Uterus (tissue), 2 donors: ENCODE data around the gene LGALS14.

ENCODE experiments used
- POLR2A ChIP-seq, 2 donors: fragments of 450-650 bp; IDR thresholded peaks; one replicate each; pipeline ENCODE4 v1.6.1; 2016; ENCODE audit warnings: antibody characterized with exemption in 2 of 2, mild to moderate bottlenecking in 1 of 2, moderate library complexity in 1 of 2
- TF ChIP-seq, protein P1 (sequence below), 4 experiments: fragments of 200-600 bp in 2 of 4; fragments of 450-650 bp in 2 of 4; sonication (generic) in 2 of 4; IDR thresholded peaks; one replicate each; pipeline ENCODE4 v1.5.1; 2016 to 2019; ENCODE audit warnings: antibody characterized with exemption in 4 of 4, mild to moderate bottlenecking in 2 of 4, moderate library complexity in 1 of 4

DNA sequence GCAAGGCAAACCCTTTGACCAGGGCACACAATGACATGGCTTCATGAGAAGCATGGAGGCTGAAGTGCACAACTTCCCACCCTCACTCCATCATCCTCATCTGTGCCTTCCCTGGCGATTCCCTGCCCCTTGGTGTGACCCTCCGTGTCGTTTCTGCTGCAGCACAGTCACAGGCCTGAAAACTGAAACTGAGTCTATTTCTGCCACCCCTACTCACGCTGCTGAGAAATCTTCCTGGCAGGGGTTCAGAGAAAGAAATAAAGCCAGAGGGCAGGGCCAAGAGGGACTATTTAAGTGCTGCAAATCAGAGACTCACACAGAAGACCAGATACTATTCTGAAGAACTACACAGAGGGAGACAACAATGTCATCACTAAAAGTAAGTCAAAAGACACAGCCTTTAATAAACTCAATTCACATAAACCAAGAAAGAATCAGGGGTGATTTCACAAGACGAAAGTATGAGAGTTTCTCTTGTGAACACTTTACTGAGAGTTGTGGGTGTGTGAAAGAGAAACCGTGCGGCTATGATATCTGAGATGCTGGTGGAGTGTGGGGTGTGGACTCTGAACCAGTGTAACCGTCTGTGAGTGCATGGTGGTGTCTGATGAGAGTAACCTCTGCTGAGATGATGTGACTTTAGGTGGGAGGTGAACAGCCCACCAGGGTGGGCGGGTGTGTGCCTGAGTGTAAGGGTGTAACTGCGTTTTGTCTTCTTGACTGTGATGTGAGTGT, 25.1 kb upstream of the LGALS14 start:
- TF ChIP-seq POLR2A (IDR thresholded peaks at IDR 0.05): no peak
- TF ChIP-seq, protein P1, sequence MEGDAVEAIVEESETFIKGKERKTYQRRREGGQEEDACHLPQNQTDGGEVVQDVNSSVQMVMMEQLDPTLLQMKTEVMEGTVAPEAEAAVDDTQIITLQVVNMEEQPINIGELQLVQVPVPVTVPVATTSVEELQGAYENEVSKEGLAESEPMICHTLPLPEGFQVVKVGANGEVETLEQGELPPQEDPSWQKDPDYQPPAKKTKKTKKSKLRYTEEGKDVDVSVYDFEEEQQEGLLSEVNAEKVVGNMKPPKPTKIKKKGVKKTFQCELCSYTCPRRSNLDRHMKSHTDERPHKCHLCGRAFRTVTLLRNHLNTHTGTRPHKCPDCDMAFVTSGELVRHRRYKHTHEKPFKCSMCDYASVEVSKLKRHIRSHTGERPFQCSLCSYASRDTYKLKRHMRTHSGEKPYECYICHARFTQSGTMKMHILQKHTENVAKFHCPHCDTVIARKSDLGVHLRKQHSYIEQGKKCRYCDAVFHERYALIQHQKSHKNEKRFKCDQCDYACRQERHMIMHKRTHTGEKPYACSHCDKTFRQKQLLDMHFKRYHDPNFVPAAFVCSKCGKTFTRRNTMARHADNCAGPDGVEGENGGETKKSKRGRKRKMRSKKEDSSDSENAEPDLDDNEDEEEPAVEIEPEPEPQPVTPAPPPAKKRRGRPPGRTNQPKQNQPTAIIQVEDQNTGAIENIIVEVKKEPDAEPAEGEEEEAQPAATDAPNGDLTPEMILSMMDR (IDR thresholded peaks at IDR 0.05): no peak
